ENCODE data around the gene AMBRA1. TPM values are rescaled to one million over a fixed set of nuclear protein-coding genes. Genes with fewer than 3 reads are reported as not detected.

AMBRA1 gene
- total RNA-seq, 2 experiments from 2014 or later: 24.6 to 30.7 TPM

DNA sequence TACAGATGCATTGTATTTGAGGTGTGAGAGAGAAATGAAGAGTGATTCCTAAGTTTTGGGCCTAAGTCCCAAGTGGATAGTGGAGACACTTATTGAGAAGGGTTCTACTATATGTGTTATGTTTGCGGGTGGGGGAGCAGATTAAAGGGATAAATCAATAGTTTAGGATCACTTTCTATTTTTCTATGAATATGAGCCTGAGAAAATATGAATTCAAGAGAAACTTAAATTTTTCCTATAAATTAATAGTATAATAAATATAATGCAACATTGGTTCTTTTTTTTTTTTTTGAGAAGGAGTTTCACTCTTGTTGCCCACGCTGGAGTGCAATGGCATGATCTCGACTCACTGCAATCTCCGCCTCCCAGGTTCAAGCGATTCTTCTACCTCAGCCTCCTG is 31.3 kb downstream of the AMBRA1 start:
- Histone ChIP-seq H4K20me1 (ENCODE audit: insufficient read depth, low read length) (peaks cover 5% of the 10 kb centered on the region; the same call in 1 of the 2 replicates), H3K9me3 (ENCODE audit: low read length) (0 out of 2 replicates have a peak, but pooled peaks cover 1% of the 10 kb centered on the region), H3K27ac (ENCODE audit: low read depth, low read length, poor library complexity, severe bottlenecking) (no peak overlapping the region), H3K36me3 (ENCODE audit: insufficient read depth, low read length) (peaks cover 2% of the 10 kb centered on the region; the same call in 1 of the 2 replicates), H2AFZ (ENCODE audit: low read length) (no peak overlapping the region), H3K4me3 (ENCODE audit: low read depth, low read length, poor library complexity, severe bottlenecking) (no peak overlapping the region), H3K79me2 (ENCODE audit: insufficient read depth, low read depth, low read length) (peaks cover 62% of the 10 kb centered on the region; the same call in 1 of the 2 replicates), H3K9me2 (ENCODE audit: insufficient read depth, low read length) (no peaks in the 10 kb centered on the region), H3K4me2 (ENCODE audit: low read length) (no peak overlapping the region), H3K4me1 (ENCODE audit: insufficient read depth, low read length, poor library complexity, severe bottlenecking) (peaks cover 29% of the 10 kb centered on the region)
- POLR2A ChIA-PET: no interaction called here
- DNase-seq (ENCODE audit: low spot score): no peak
- TF ChIP-seq, protein P1, sequence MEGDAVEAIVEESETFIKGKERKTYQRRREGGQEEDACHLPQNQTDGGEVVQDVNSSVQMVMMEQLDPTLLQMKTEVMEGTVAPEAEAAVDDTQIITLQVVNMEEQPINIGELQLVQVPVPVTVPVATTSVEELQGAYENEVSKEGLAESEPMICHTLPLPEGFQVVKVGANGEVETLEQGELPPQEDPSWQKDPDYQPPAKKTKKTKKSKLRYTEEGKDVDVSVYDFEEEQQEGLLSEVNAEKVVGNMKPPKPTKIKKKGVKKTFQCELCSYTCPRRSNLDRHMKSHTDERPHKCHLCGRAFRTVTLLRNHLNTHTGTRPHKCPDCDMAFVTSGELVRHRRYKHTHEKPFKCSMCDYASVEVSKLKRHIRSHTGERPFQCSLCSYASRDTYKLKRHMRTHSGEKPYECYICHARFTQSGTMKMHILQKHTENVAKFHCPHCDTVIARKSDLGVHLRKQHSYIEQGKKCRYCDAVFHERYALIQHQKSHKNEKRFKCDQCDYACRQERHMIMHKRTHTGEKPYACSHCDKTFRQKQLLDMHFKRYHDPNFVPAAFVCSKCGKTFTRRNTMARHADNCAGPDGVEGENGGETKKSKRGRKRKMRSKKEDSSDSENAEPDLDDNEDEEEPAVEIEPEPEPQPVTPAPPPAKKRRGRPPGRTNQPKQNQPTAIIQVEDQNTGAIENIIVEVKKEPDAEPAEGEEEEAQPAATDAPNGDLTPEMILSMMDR (conservative IDR thresholded peaks at IDR 0.05; ENCODE audit: low read length): no peak
- TF ChIP-seq EZH2phosphoT487 (IDR thresholded peaks at IDR 0.05; ENCODE audit: borderline replicate concordance, low read depth, low read length): no peak
- CTCF ChIA-PET (ENCODE audit: unreplicated experiment): no interaction called here
- intact Hi-C loops (cut with micrococcal nuclease; ENCODE audit: unreplicated experiment): no loop called here
- no TSS peak for BruUV-seq (replicated peaks)

DNA sequence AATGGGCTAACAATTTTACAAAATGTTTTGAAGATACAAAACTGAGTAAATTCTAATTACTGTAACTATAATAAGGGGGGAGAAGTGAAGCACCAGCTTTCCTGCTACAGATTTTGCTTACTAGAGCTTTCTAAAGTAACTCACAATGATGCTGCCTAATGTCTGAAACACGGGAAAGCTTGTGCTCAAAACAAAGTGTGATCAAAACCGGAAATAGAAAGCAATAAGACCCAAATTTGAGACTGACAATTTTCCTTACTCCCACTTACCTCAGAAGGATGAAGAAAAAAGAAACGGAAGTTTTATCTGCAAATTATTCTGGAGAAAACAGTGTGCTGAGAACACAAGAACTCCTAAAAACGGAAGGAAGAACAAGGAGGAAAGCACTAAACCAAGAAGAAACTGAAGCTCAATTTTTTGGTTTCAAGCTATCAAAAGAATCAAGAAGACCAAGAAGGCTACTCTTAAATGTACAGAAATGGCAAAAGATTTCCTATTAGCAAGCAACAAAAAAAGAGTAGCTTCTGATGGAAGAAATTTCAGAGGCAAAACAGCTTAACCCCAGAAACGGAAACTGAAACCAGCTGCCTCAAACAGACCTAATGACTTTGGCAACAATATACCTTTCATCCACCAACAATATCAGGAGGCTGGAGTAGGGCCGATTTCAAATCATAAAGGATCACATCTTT is 33.4 kb downstream of the AMBRA1 start:
- ChIA-PET POLR2A (interaction anchor here (0.6 to 2.1 kb wide), 10 partner anchors 10 to 284 kb away, joined by 3 to 7 read pairs (median 4); no protein-coding TSS in a partner anchor), CTCF (ENCODE audit: unreplicated experiment) (interaction anchor here (0.5 kb wide), 1 partner anchor 715 kb away, joined by 3 read pairs; no protein-coding TSS in a partner anchor)
- peak overlapping the region; percentile 23; the same call in 1 of the 2 replicates for H2AFZ ChIP-seq (ENCODE audit: low read length)
- peak overlapping the region; percentile 61 for H3K27ac ChIP-seq (ENCODE audit: low read depth, low read length, poor library complexity, severe bottlenecking)
- peaks cover 61% of the 10 kb centered on the region; the same call in 1 of the 2 replicates for H3K79me2 ChIP-seq (ENCODE audit: insufficient read depth, low read depth, low read length)
- no peaks in the 10 kb centered on the region for H3K36me3 ChIP-seq (ENCODE audit: insufficient read depth, low read length)
- H3K4me2 ChIP-seq (ENCODE audit: low read length): peak overlapping the region; percentile 83
- H4K20me1 ChIP-seq (ENCODE audit: insufficient read depth, low read length): peaks cover 5% of the 10 kb centered on the region; the same call in 1 of the 2 replicates
- BruUV-seq (replicated peaks): no TSS peak
- TF ChIP-seq, protein P1 (conservative IDR thresholded peaks at IDR 0.05; ENCODE audit: low read length): no peak
- no peak for TF ChIP-seq EZH2phosphoT487 (IDR thresholded peaks at IDR 0.05; ENCODE audit: borderline replicate concordance, low read depth, low read length)
- H3K9me2 ChIP-seq (ENCODE audit: insufficient read depth, low read length): no peaks in the 10 kb centered on the region
- H3K4me1 ChIP-seq (ENCODE audit: insufficient read depth, low read length, poor library complexity, severe bottlenecking): peaks cover 29% of the 10 kb centered on the region
- intact Hi-C loops (cut with micrococcal nuclease; ENCODE audit: unreplicated experiment): no loop called here
- DNase-seq (ENCODE audit: low spot score): peak; percentile 59
- H3K4me3 ChIP-seq (ENCODE audit: low read depth, low read length, poor library complexity, severe bottlenecking): peak overlapping the region; percentile 63
- no peaks in the 10 kb centered on the region for H3K9me3 ChIP-seq (ENCODE audit: low read length)

DNA sequence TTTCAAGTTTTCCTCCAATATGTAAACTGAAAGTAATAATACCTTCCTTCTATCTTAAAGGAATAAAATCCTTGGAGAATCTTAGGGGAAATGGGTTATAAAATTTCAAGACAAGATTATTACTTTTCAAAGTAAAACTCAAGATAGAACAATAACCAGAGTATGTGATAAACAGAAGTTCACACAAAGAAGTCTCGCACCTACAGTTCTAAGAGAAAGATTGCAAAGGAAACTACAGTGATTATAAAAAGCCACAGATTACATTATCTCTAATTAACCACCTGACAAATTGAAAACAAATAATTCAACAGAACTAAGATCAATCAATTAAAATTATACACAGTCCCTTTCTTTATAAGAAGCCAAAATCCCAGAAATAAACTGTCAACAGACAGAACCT is 34.0 kb downstream of the AMBRA1 start:
- intact Hi-C loops (cut with micrococcal nuclease; ENCODE audit: unreplicated experiment): no loop called here
- Histone ChIP-seq H3K36me3 (ENCODE audit: insufficient read depth, low read length) (no peaks in the 10 kb centered on the region), H3K4me3 (ENCODE audit: low read depth, low read length, poor library complexity, severe bottlenecking) (peak overlapping the region; percentile 63), H4K20me1 (ENCODE audit: insufficient read depth, low read length) (peaks cover 6% of the 10 kb centered on the region), H3K9me2 (ENCODE audit: insufficient read depth, low read length) (no peaks in the 10 kb centered on the region), H3K79me2 (ENCODE audit: insufficient read depth, low read depth, low read length) (peaks cover 61% of the 10 kb centered on the region; the same call in 1 of the 2 replicates), H3K27ac (ENCODE audit: low read depth, low read length, poor library complexity, severe bottlenecking) (peak overlapping the region; percentile 61), H2AFZ (ENCODE audit: low read length) (no peak overlapping the region), H3K9me3 (ENCODE audit: low read length) (no peaks in the 10 kb centered on the region), H3K4me1 (ENCODE audit: insufficient read depth, low read length, poor library complexity, severe bottlenecking) (peaks cover 29% of the 10 kb centered on the region), H3K4me2 (ENCODE audit: low read length) (peak overlapping the region; percentile 83)
- no TSS peak for BruUV-seq (replicated peaks)
- CTCF ChIA-PET (ENCODE audit: unreplicated experiment): no interaction called here
- POLR2A ChIA-PET: interaction anchor here (0.6 to 2.1 kb wide), 6 partner anchors 11 to 285 kb away, joined by 3 to 7 read pairs (median 4); no protein-coding TSS in a partner anchor
- no peak for DNase-seq (ENCODE audit: low spot score)
- TF ChIP-seq, protein P1 (conservative IDR thresholded peaks at IDR 0.05; ENCODE audit: low read length): no peak
- no peak for TF ChIP-seq EZH2phosphoT487 (IDR thresholded peaks at IDR 0.05; ENCODE audit: borderline replicate concordance, low read depth, low read length)
